Mucosa of descending colon (tissue), 3 donors: ENCODE results near the gene MUC2. TPM values are rescaled to one million over a fixed set of nuclear protein-coding genes. Genes with fewer than 3 reads are reported as not detected.
A peak's percentile ranks its signal among the peaks of the same experiment; 100 is the strongest.

ENCODE experiments used
- ATAC-seq: fragments of 200-7000 bp; cut with Tn5 transposase; one replicate; pipeline ENCODE4 v1.9.1; 2020; ENCODE audit warnings: mild to moderate bottlenecking, moderate library complexity
- DNase-seq, 3 donors: peaks; one replicate each; pipeline ENCODE4 v3.0.0-alpha.2; 2020
- H3K36me3 ChIP-seq: fragments of 200-600 bp; one replicate; pipeline ENCODE4 v1.8.0; 2021; ENCODE audit warnings: low read depth, mild to moderate bottlenecking
- H3K4me1 ChIP-seq: fragments of 200-600 bp; one replicate; pipeline ENCODE4 v1.8.0; 2021; ENCODE audit warnings: low read depth, mild to moderate bottlenecking
- H3K4me3 ChIP-seq: fragments of 200-600 bp; one replicate; pipeline ENCODE4 v1.8.0; 2021; ENCODE audit warnings: mild to moderate bottlenecking
- H3K9me3 ChIP-seq: fragments of 200-600 bp; one replicate; pipeline ENCODE4 v1.8.0; 2021; ENCODE audit warnings: mild to moderate bottlenecking
- CTCF ChIP-seq: fragments of 200-600 bp; IDR thresholded peaks from one replicate; pipeline ENCODE4 v1.8.0; 2022; ENCODE audit warnings: antibody characterized with exemption, mild to moderate bottlenecking
- intact Hi-C, 2 donors: fragments of 100-400 bp; cut with DNase I in 1 of 2; cut with micrococcal nuclease in 1 of 2; formaldehyde crosslinking; loops; one replicate each; pipeline versions ENCODE4 v1.11.0 to v1.11.1; 2022; cut with DNase I, micrococcal nuclease
- total RNA-seq, 3 donors: library from RNA; stranded (reverse); fragmentation: NEBNext Ultra II Directional in 2 of 3; extraction: Animal tissue kit (Norgen Biotek cat#: 25700) in 2 of 3; gene quantifications; one replicate each; pipeline versions ENCODE4 v1.2.1 to v1.2.4, GENCODE V29; 2021 to 2023
- donor health status: DM: no; HTN: no; CAD: no; lungs with moderate emphysema.
- donor health status: DM: no; HTN: no; CAD: no.
- donor health status: DM: no; HTN: yes; CAD: no.

The MUC2 gene
- total RNA-seq, 3 donors from 2014 or later, result 379 to 1,246 (median 1,109) TPM

- intact Hi-C loops, result no loop called here
- TF ChIP-seq CTCF, result no peak
- no peak for DNase-seq
- H3K36me3 ChIP-seq, result no peaks in the 10 kb centered on the region
- H3K4me3 ChIP-seq, result no peak overlapping the region
- no peaks in the 10 kb centered on the region for H3K9me3 ChIP-seq
- ATAC-seq, result no peak
- no peaks in the 10 kb centered on the region for H3K4me1 ChIP-seq
Measured at GRCh38 chr11:1038361-1038760, 36.3 kb upstream of the MUC2 start.

- no peak for ATAC-seq
- TF ChIP-seq CTCF, result no peak
- H3K36me3 ChIP-seq, result no peaks in the 10 kb centered on the region
- DNase-seq, result peak in 1 of 3 donors; percentile 24
- intact Hi-C loops, result no loop called here
- no peaks in the 10 kb centered on the region for H3K9me3 ChIP-seq
- H3K4me1 ChIP-seq, result no peaks in the 10 kb centered on the region
- H3K4me3 ChIP-seq, result no peak overlapping the region
Measured at GRCh38 chr11:1038921-1039320, 35.8 kb upstream of the MUC2 start.

GRCh38 chr11:1039481-1040427 lies 34.9 kb upstream of the MUC2 start:
- intact Hi-C loops, result no loop called here
- peak in 1 of 3 donors; percentile 37 for DNase-seq
- TF ChIP-seq CTCF, result no peak

GRCh38 chr11:1040428-1041148 lies 34.1 kb upstream of the MUC2 start:
- DNase-seq, result peak in 1 of 3 donors; percentile 49
- no peak for TF ChIP-seq CTCF
- no peaks in the 10 kb centered on the region for H3K9me3 ChIP-seq
- intact Hi-C loops, result no loop called here
- H3K4me3 ChIP-seq, result no peak overlapping the region
- H3K36me3 ChIP-seq, result no peaks in the 10 kb centered on the region
- no peak for ATAC-seq
- peaks cover 5% of the 10 kb centered on the region for H3K4me1 ChIP-seq

More at GRCh38 chr11:1039481-1040427, 34.9 kb upstream of the MUC2 start:
- H3K4me1 ChIP-seq, result peaks cover 1% of the 10 kb centered on the region
- H3K9me3 ChIP-seq, result no peaks in the 10 kb centered on the region
- H3K36me3 ChIP-seq, result no peaks in the 10 kb centered on the region
- no peak overlapping the region for H3K4me3 ChIP-seq
- ATAC-seq, result no peak

GRCh38 chr11:1041149-1041467 lies 33.6 kb upstream of the MUC2 start:
- no peak overlapping the region for H3K4me3 ChIP-seq
- no peaks in the 10 kb centered on the region for H3K36me3 ChIP-seq
- H3K4me1 ChIP-seq, result peaks cover 5% of the 10 kb centered on the region
- intact Hi-C loops, result no loop called here
- TF ChIP-seq CTCF, result no peak
- DNase-seq, result peak in 1 of 3 donors; percentile 45
- H3K9me3 ChIP-seq, result no peaks in the 10 kb centered on the region
- no peak for ATAC-seq
